Naive B cell (primary cell): ENCODE results near the gene PLCE1. TPM values are rescaled to one million over a fixed set of nuclear protein-coding genes. Genes with fewer than 3 reads are reported as not detected.

Experiments
- ATAC-seq, 2 donors: fragments of 150-1000 bp; cut with Tn5 transposase; 2 replicates each; pipeline ENCODE4 v1.10.0; 2021; ENCODE audit warnings: low read depth in 2 of 2, mild to moderate bottlenecking in 2 of 2, moderate library complexity in 2 of 2
- DNase-seq: peaks from one replicate; pipeline ENCODE4 v3.0.0; 2022
- H3K27ac Mint-ChIP-seq, 6 donors: one replicate each; pipeline ENCODE4 v1.8.0; 2020 to 2022; ENCODE audit warnings: mild to moderate bottlenecking in 6 of 6, mixed read lengths in 6 of 6, moderate library complexity in 5 of 6, inconsistent platforms in 2 of 6
- H3K27me3 Mint-ChIP-seq, 3 donors: one replicate each; pipeline ENCODE4 v1.8.0; 2021 to 2022; ENCODE audit warnings: mixed read lengths in 3 of 3, mild to moderate bottlenecking in 1 of 3
- H3K36me3 Mint-ChIP-seq, 2 donors: one replicate each; pipeline ENCODE4 v1.8.0; 2020 to 2022; ENCODE audit warnings: mixed read lengths in 2 of 2, inconsistent platforms in 1 of 2, mild to moderate bottlenecking in 1 of 2
- H3K4me1 Mint-ChIP-seq, 3 donors: one replicate each; pipeline ENCODE4 v1.8.0; 2020 to 2022; ENCODE audit warnings: mixed read lengths in 3 of 3, inconsistent platforms in 1 of 3, mild to moderate bottlenecking in 1 of 3, moderate library complexity in 1 of 3
- H3K4me3 Mint-ChIP-seq, 8 donors: one replicate each; pipeline ENCODE4 v1.8.0; 2020 to 2022; ENCODE audit warnings: mild to moderate bottlenecking in 8 of 8, mixed read lengths in 8 of 8, moderate library complexity in 8 of 8, inconsistent platforms in 2 of 8
- H3K9me3 Mint-ChIP-seq, 7 donors: one replicate each; pipeline ENCODE4 v1.8.0; 2020 to 2022; ENCODE audit warnings: mixed read lengths in 7 of 7, mild to moderate bottlenecking in 5 of 7, inconsistent platforms in 2 of 7, moderate library complexity in 1 of 7
- polyA plus RNA-seq, 6 donors: library from polyadenylated mRNA; unstranded; fragments of 300-500 nt; fragmentation: Illumina TruSeq; gene quantifications; one replicate each; pipeline ENCODE4 v1.2.3, GENCODE V29; 2021; ENCODE audit warnings: low read depth in 6 of 6

Gene PLCE1
- polyA plus RNA-seq, 6 donors from 2014 or later, result 0.32 to 1.9 (median 0.44) TPM

DNA sequence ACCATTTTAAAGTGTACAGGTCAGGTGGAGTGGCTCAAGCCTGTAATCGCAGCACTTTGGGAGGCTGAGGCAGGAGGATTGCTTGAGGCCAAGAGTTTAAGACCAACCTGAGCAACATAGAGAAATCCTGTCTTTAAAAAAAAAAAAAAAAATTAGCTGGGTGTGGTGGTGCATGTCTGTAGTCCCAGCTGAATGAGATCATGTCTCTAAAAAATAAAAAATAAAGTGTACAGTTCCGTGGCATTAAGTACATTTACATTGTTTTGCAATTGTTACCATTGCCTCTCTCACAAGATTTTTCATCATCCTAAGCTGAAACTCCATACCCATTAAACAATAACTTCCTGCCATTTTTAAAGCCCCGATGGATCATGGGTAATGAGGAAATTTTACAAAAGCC, 20.6 kb downstream of the PLCE1 start:
- Mint-ChIP-seq H3K27ac (no peak overlapping the region), H3K4me1 (no peaks in the 10 kb centered on the region), H3K4me3 (no peak overlapping the region), H3K36me3 (no peaks in the 10 kb centered on the region), H3K27me3 (peaks cover 10 to 11% (median 11%) of the 10 kb centered on the region in 3 donors), H3K9me3 (peaks cover 0 to 6% (median 0%) of the 10 kb centered on the region in 7 donors)
- ATAC-seq (no peak), DNase-seq (no peak)

DNA sequence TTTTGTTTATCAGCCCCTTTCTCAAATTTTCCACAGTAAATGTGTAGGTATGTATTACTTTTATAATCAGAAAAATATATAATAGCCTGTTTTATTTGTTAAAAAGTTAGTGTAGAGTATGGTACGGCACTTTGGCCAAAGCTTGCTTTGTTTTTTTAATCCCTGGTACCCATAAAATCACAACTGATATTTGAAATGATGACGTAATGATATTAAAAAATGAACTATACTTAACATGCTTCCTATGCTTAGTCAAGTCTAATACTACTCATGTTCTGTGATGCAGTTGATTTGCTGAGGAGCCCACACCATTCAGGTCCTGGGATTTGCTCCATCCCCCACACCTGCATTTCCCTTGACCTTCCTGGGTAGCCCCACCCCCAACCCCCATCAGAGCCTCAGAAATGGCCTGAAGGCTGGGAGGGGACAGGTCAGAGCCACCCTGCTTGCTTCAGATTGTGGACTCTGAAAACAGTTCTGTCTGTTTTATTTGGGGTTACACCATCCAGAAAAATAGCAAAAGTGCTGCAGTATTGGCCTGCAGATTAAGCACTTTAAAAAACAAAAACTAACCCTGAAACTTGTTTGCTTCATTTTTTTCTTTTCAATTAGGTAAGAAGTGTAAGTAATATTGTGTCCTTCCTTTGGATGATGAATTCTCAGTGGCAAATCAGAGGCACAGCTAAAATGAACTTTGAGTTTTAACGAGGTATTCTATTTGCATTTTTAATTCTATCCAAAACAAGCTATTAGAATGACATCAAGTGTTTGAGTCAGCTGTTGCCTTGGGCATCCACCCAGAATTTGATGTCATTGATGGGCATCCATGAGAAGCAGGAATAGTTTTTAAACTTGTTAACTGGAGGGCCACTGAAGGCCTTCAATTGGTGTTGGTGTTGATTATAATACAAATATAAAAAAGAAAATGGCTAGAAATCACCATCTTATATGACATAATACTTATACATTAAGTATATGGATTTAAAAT, 23.3 kb downstream of the PLCE1 start:
- no peak for ATAC-seq
- no peak for DNase-seq
- Mint-ChIP-seq H3K27me3 (peaks cover 8 to 11% (median 10%) of the 10 kb centered on the region in 3 donors), H3K9me3 (peaks cover 0 to 2% (median 0%) of the 10 kb centered on the region in 7 donors), H3K27ac (no peak overlapping the region), H3K36me3 (no peaks in the 10 kb centered on the region), H3K4me3 (no peak overlapping the region), H3K4me1 (no peaks in the 10 kb centered on the region)

DNA sequence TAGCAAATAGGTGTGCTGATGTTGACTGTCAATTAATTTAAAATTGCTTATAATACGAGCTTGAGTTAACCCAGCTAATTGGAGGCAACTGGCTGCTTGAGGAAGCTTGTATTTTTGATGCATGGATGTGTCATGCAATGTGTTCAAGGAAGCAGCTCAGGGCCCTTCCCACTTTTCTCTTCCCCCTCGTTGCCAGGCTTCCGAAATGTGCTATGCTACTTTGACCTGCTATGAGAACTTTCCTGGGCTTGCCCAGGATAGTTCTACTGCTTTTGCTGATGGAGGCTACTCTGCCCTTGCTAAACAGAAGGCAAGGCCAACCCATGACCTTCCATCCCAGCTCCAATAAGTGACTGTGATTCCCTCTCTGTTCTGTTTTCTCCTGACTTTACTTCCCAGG, 24.4 kb downstream of the PLCE1 start:
- DNase-seq (no peak), ATAC-seq (no peak)
- no peak overlapping the region for H3K27ac Mint-ChIP-seq
- H3K36me3 Mint-ChIP-seq, result no peaks in the 10 kb centered on the region
- no peaks in the 10 kb centered on the region for H3K4me1 Mint-ChIP-seq
- peaks cover 0 to 6% (median 0%) of the 10 kb centered on the region in 7 donors for H3K9me3 Mint-ChIP-seq
- H3K4me3 Mint-ChIP-seq, result no peak overlapping the region
- H3K27me3 Mint-ChIP-seq, result peaks cover 9 to 13% (median 10%) of the 10 kb centered on the region in 3 donors

DNA sequence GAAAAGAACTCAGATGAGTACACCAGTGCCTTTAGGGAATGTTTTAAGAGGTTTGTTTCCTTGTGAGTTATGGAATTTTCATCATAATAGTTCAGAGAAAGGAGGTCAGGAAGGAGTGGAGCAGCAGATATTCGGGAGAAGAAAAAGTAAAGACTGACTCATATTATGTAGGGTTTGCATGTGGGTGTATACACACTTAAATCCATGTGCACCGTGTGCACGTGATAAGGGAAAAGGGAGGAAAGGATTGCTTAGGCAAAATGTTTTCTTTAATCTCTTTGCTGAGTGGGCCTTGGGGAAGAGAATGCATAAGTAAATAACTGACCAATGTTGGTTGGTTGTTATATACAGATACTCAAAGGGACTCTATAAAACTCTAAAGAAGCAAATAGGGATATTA, 30.2 kb downstream of the PLCE1 start:
- no peak for DNase-seq
- H3K27me3 Mint-ChIP-seq, result peaks cover 5 to 12% (median 9%) of the 10 kb centered on the region in 3 donors
- ATAC-seq, result no peak
- no peaks in the 10 kb centered on the region for H3K36me3 Mint-ChIP-seq
- no peak overlapping the region for H3K4me3 Mint-ChIP-seq
- no peak overlapping the region for H3K27ac Mint-ChIP-seq
- no peaks in the 10 kb centered on the region for H3K4me1 Mint-ChIP-seq
- H3K9me3 Mint-ChIP-seq, result peaks cover 11 to 36% (median 17%) of the 10 kb centered on the region in 7 donors

GRCh38 chr10:94024407-94024806, 30.7 kb downstream of the PLCE1 start:
- ATAC-seq (no peak), DNase-seq (no peak)
- Mint-ChIP-seq H3K9me3 (peaks cover 14 to 41% (median 20%) of the 10 kb centered on the region in 7 donors), H3K4me1 (no peaks in the 10 kb centered on the region), H3K36me3 (no peaks in the 10 kb centered on the region), H3K4me3 (no peak overlapping the region), H3K27me3 (peaks cover 5 to 12% (median 5%) of the 10 kb centered on the region in 3 donors), H3K27ac (no peak overlapping the region)

GRCh38 chr10:94025806-94026205, 32.1 kb downstream of the PLCE1 start:
- H3K36me3 Mint-ChIP-seq, result no peaks in the 10 kb centered on the region
- no peak overlapping the region for H3K4me3 Mint-ChIP-seq
- DNase-seq (no peak), ATAC-seq (no peak)
- H3K27ac Mint-ChIP-seq, result no peak overlapping the region
- peaks cover 17 to 55% (median 33%) of the 10 kb centered on the region in 7 donors for H3K9me3 Mint-ChIP-seq
- H3K4me1 Mint-ChIP-seq, result no peaks in the 10 kb centered on the region
- H3K27me3 Mint-ChIP-seq, result peaks cover 5 to 12% (median 5%) of the 10 kb centered on the region in 3 donors

DNA sequence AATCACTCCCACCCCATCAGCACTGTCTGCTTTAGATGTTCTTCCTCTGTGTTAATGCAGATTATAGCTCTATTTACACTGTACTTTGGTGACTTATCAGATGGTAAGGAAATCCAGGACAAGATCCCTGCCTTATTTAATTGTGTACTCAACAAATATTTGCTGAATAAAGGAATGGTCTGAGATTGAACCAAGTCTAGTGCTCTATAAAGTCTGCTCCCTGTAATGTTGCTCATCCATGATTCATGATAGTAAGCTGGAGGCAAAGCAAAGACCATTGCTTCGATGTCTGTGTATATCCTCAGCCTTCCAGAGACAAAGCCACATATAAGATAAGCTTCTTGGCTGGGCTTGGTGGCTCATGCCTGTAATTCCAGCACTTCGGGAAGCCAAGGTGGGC, 33.5 kb downstream of the PLCE1 start:
- no peak for ATAC-seq
- no peak overlapping the region for H3K4me3 Mint-ChIP-seq
- H3K4me1 Mint-ChIP-seq, result no peaks in the 10 kb centered on the region
- no peak overlapping the region for H3K27ac Mint-ChIP-seq
- H3K27me3 Mint-ChIP-seq, result peaks cover 5 to 12% (median 12%) of the 10 kb centered on the region in 3 donors
- H3K9me3 Mint-ChIP-seq, result peaks cover 25 to 68% (median 33%) of the 10 kb centered on the region in 7 donors
- DNase-seq, result no peak
- peaks cover 0 to 8% of the 10 kb centered on the region in 2 donors for H3K36me3 Mint-ChIP-seq

DNA sequence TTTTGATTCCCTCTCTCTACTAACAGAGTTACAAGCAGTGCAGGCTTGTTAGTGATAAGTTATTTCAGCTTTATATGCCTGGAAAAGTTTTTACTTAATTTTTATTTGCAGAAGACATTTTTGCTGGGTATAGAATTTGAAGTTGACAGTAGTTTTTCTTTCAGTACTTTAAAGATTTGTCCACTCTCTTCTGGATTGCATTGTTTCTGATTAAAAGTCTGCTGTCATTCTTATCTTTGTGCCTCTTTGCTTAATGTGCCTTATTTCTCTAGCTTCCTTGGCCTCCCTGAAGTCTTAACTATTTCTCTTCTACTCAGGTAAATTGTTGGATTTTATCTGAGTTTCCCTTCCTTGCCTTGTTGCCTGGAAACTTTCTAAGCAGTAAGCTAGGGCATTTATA, 36.2 kb downstream of the PLCE1 start:
- ATAC-seq (no peak), DNase-seq (no peak)
- peaks cover 22 to 60% (median 29%) of the 10 kb centered on the region in 7 donors for H3K9me3 Mint-ChIP-seq
- H3K27ac Mint-ChIP-seq, result no peak overlapping the region
- no peaks in the 10 kb centered on the region for H3K4me1 Mint-ChIP-seq
- no peak overlapping the region for H3K4me3 Mint-ChIP-seq
- H3K36me3 Mint-ChIP-seq, result peaks cover 0 to 8% of the 10 kb centered on the region in 2 donors
- peaks cover 0 to 15% (median 0%) of the 10 kb centered on the region in 3 donors for H3K27me3 Mint-ChIP-seq

- DNase-seq (no peak), ATAC-seq (no peak)
- Mint-ChIP-seq H3K27ac (no peak overlapping the region), H3K27me3 (peaks cover 0 to 27% (median under 1%) of the 10 kb centered on the region in 3 donors), H3K36me3 (peaks cover 0 to 8% of the 10 kb centered on the region in 2 donors), H3K4me1 (peaks cover 0 to under 1% (median 0%) of the 10 kb centered on the region in 3 donors), H3K4me3 (no peak overlapping the region), H3K9me3 (peaks cover 0 to 10% (median 7%) of the 10 kb centered on the region in 7 donors)
Measured at GRCh38 chr10:94035982-94036765, 42.4 kb downstream of the PLCE1 start.

- H3K4me3 Mint-ChIP-seq, result no peak overlapping the region
- DNase-seq (no peak), ATAC-seq (no peak)
- H3K9me3 Mint-ChIP-seq, result peaks cover 0 to 6% (median 4%) of the 10 kb centered on the region in 7 donors
- peaks cover 0 to 25% (median 5%) of the 10 kb centered on the region in 3 donors for H3K27me3 Mint-ChIP-seq
- peaks cover 0 to 5% (median 3%) of the 10 kb centered on the region in 3 donors for H3K4me1 Mint-ChIP-seq
- H3K36me3 Mint-ChIP-seq, result peaks cover 0 to 3% of the 10 kb centered on the region in 2 donors
- H3K27ac Mint-ChIP-seq, result no peak overlapping the region
Measured at GRCh38 chr10:94036766-94037033, 43.0 kb downstream of the PLCE1 start.

- H3K27ac Mint-ChIP-seq, result no peak overlapping the region
- H3K9me3 Mint-ChIP-seq, result peaks cover 0 to 6% (median 2%) of the 10 kb centered on the region in 7 donors
- H3K27me3 Mint-ChIP-seq, result peaks cover 0 to 19% (median 5%) of the 10 kb centered on the region in 3 donors
- ATAC-seq (no peak), DNase-seq (no peak)
- H3K4me1 Mint-ChIP-seq, result peaks cover 0 to 5% (median 3%) of the 10 kb centered on the region in 3 donors
- H3K36me3 Mint-ChIP-seq, result no peaks in the 10 kb centered on the region
- no peak overlapping the region for H3K4me3 Mint-ChIP-seq
Measured at GRCh38 chr10:94037286-94037685, 43.6 kb downstream of the PLCE1 start.

DNA sequence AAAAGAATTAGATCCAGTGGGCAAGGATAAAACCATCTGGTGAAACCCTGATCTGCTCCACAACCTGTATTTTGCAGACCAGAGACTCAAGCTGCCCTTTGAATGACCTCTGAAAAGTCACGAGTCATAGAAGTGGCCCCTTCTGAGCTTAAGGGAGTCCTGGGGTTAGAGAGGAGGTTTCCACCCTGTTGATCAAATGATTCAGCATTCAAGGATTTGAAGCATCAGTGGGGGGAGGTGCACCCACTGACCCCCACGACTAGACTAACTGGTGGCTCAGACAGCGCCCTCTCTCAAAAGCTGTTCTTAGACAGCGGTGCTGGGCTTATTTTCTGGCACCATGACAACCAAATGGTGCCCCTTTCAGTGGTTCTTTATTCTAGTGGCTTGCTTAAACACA, 44.3 kb downstream of the PLCE1 start:
- Mint-ChIP-seq H3K36me3 (no peaks in the 10 kb centered on the region), H3K27ac (no peak overlapping the region), H3K9me3 (peaks cover 0 to 6% (median 2%) of the 10 kb centered on the region in 7 donors), H3K4me1 (peaks cover 0 to 5% (median 3%) of the 10 kb centered on the region in 3 donors), H3K4me3 (no peak overlapping the region), H3K27me3 (peaks cover 0 to 17% (median 5%) of the 10 kb centered on the region in 3 donors)
- ATAC-seq (no peak), DNase-seq (no peak)

DNA sequence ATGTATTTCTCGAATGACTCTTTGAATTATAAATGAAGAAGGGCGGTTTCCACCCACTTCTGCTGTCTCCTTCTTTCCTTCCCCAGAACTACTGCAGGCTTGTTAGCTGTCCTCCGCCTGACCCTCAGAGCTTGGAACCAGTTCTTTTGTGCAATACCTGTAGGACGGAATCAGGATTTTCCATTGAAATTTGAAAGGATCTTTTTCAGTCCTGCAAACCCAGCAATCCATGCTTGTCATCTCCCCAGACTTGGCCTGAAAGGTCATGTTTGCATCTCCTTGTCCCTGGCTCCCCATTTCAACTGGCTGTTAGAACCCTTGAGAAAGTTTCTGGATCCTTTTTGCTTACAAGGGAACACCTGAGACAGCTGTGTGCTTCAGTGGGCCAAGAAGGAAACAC, 47.5 kb downstream of the PLCE1 start:
- peaks cover 0 to 9% (median 4%) of the 10 kb centered on the region in 3 donors for H3K27me3 Mint-ChIP-seq
- DNase-seq, result no peak
- H3K4me1 Mint-ChIP-seq, result peaks cover 0 to 5% (median 3%) of the 10 kb centered on the region in 3 donors
- H3K27ac Mint-ChIP-seq, result no peak overlapping the region
- ATAC-seq, result no peak
- peaks cover 0 to 3% (median 2%) of the 10 kb centered on the region in 7 donors for H3K9me3 Mint-ChIP-seq
- peak overlapping the region in 1 of 8 donors; percentile 47 for H3K4me3 Mint-ChIP-seq
- no peaks in the 10 kb centered on the region for H3K36me3 Mint-ChIP-seq
